K562 (cell line): ENCODE data around the gene RAP1A. TPM values are rescaled to one million over a fixed set of nuclear protein-coding genes. Genes with fewer than 3 reads are reported as not detected.
A peak's percentile ranks its signal among the peaks of the same experiment; 100 is the strongest.

ENCODE experiments used
- ATAC-seq: fragments of 200-7000 bp; cut with Tn5 transposase; 3 replicates; pipeline ENCODE4 v1.9.1; 2020; ENCODE audit warnings: moderate library complexity
- BruUV-seq: library from RNA; stranded (reverse); fragments of 400-500 nt; replicated peaks from 2 replicates; lab custom pipeline; 2021; lab: Mats Ljungman, UMichigan
- CTCF ChIA-PET: fragments of 300-600 bp; formaldehyde crosslinking; extraction: SDS; loops from one replicate; lab custom pipeline; 2021; ENCODE audit warnings: low intra/inter-chr PET ratio; lab: Yijun Ruan, JAX
- POLR2A ChIA-PET: fragments of 300-600, 350-650 bp; sonication (Branson Sonifier 250); formaldehyde crosslinking; extraction: SDS; loops from one replicate; lab custom pipeline; 2021; ENCODE audit warnings: antibody characterized with exemption, inconsistent platforms; lab: Yijun Ruan, JAX
- DNase-seq, 4 experiments: peaks; one replicate each; pipeline versions ENCODE4 v3.0.0 to v3.0.0-alpha.2; 2011 to 2018; ENCODE audit warnings: low spot score in 3 of 4, mixed read lengths in 3 of 4; ENCODE audit errors: extremely low read depth in 1 of 4
- FAIRE-seq: peaks from 2 replicates; lab custom pipeline; 2011; peaks lifted over from hg19 to GRCh38; lab: Jason Lieb, UNC
- H2AFZ ChIP-seq: 2 replicates; pipeline ENCODE4 v1.6.0; 2011; ENCODE audit warnings: low read depth, low read length, control low read depth, inconsistent platforms
- H3K27ac ChIP-seq: fragments of 200-600 bp; 3 replicates; pipeline ENCODE4 v1.8.0; 2011; ENCODE audit warnings: low read depth, mild to moderate bottlenecking, control low read depth, inconsistent platforms, low read length, moderate library complexity, mixed read lengths; ENCODE audit errors: extremely low read depth
- H3K27me3 ChIP-seq, 2 experiments: fragments of 300-600 bp in 1 of 2; 2 replicates in 1 of 2; 3 replicates in 1 of 2; pipeline versions ENCODE4 v1.6.0 to v1.8.0; 2011; ENCODE audit warnings: inconsistent platforms in 2 of 2, low read length in 2 of 2, mild to moderate bottlenecking in 1 of 2, mixed read lengths in 1 of 2, moderate library complexity in 1 of 2; ENCODE audit not compliant: control insufficient read depth in 2 of 2, insufficient read depth in 2 of 2
- H3K36me3 ChIP-seq: fragments of 300-600 bp; 3 replicates; pipeline ENCODE4 v1.8.0; 2011; ENCODE audit warnings: mild to moderate bottlenecking, low read length, inconsistent platforms; ENCODE audit not compliant: control insufficient read depth, insufficient read depth
- H3K4me1 ChIP-seq, 2 experiments: fragments of 200-600 bp in 1 of 2; replicated peaks in 1 of 2; 2 replicates in 1 of 2; 3 replicates in 1 of 2; pipeline versions ENCODE4 v1.5.1 to v1.8.0; 2011; ENCODE audit warnings: inconsistent platforms in 2 of 2, low read length in 2 of 2, mild to moderate bottlenecking in 1 of 2, mixed read lengths in 1 of 2, moderate library complexity in 1 of 2; ENCODE audit not compliant: control insufficient read depth in 2 of 2, insufficient read depth in 2 of 2
- H3K4me2 ChIP-seq: 2 replicates; pipeline ENCODE4 v1.6.1; 2011; ENCODE audit warnings: low read length, control low read depth, inconsistent platforms, mixed read lengths; ENCODE audit not compliant: insufficient read depth
- H3K4me3 ChIP-seq: fragments of 200-600 bp; sonication (generic), shearing (Covaris generic); 2 replicates; pipeline ENCODE4 v1.5.1; 2016; ENCODE audit warnings: control low read depth, inconsistent platforms
- H3K79me2 ChIP-seq: fragments of 200-600 bp; 3 replicates; pipeline ENCODE4 v1.8.0; 2011; ENCODE audit warnings: low read length, inconsistent platforms; ENCODE audit not compliant: control insufficient read depth, insufficient read depth
- H3K9ac ChIP-seq, 2 experiments: 2 replicates each; pipeline versions ENCODE4 v1.6.0 to v1.6.1; 2011; ENCODE audit warnings: low read depth in 2 of 2, low read length in 2 of 2, control low read depth in 1 of 2, inconsistent platforms in 1 of 2, mild to moderate bottlenecking in 1 of 2, mixed read lengths in 1 of 2; ENCODE audit not compliant: insufficient read depth in 1 of 2
- H3K9me1 ChIP-seq: one replicate; pipeline ENCODE4 v1.6.0; 2011; ENCODE audit warnings: inconsistent platforms, mild to moderate bottlenecking, low read length, moderate library complexity; ENCODE audit not compliant: control insufficient read depth, insufficient read depth
- H3K9me3 ChIP-seq: replicated peaks from 2 replicates; pipeline ENCODE4 v1.5.1; 2011; ENCODE audit warnings: low read depth, low read length, inconsistent platforms; ENCODE audit not compliant: control insufficient read depth, insufficient read depth
- H4K20me1 ChIP-seq: replicated peaks from 2 replicates; pipeline ENCODE4 v1.6.1; 2011; ENCODE audit warnings: low read length, inconsistent platforms, mixed read lengths; ENCODE audit not compliant: control insufficient read depth, insufficient read depth
- BRCA1 ChIP-seq, 2 experiments: fragments of 450-650 bp in 1 of 2; sonication (generic) in 1 of 2; formaldehyde crosslinking in 1 of 2; IDR thresholded peaks; 2 replicates each; pipeline versions ENCODE4 v1.5.0 to v1.6.1; 2017 to 2020; ENCODE audit warnings: mild to moderate bottlenecking in 1 of 2, missing genetic modification reagents in 1 of 2
- CBX1 ChIP-seq: sonication (generic); IDR thresholded peaks from 2 replicates; pipeline ENCODE4 v1.6.1; 2016; ENCODE audit warnings: antibody characterized with exemption, low read depth, mild to moderate bottlenecking
- CC2D1A ChIP-seq: fragments of 450-650 bp; IDR thresholded peaks from 2 replicates; pipeline ENCODE4 v1.6.1; 2017; ENCODE audit warnings: mild to moderate bottlenecking
- CEBPG ChIP-seq, 3 experiments: fragments of 200-800 bp in 1 of 3; sonication (Bioruptor generic) in 1 of 3; sonication (generic) in 1 of 3; formaldehyde crosslinking in 1 of 3; IDR thresholded peaks in 2 of 3; conservative IDR thresholded peaks in 1 of 3; 2 replicates each; pipeline versions ENCODE4 v1.6.1 to v1.8.0; 2016 to 2022; ENCODE audit warnings: missing compliant biosample characterization in 2 of 3, missing genetic modification characterization in 2 of 3, mild to moderate bottlenecking in 1 of 3, missing genetic modification reagents in 1 of 3
- CREM ChIP-seq: IDR thresholded peaks from 2 replicates; pipeline ENCODE4 v1.6.1; 2014; ENCODE audit warnings: antibody characterized with exemption, low read depth
- EHMT2 ChIP-seq: fragments of 450-650 bp; IDR thresholded peaks from 2 replicates; pipeline ENCODE4 v1.6.1; 2018; ENCODE audit warnings: antibody characterized with exemption
- EP300 ChIP-seq: IDR thresholded peaks from 2 replicates; pipeline ENCODE4 v1.6.1; 2012; ENCODE audit warnings: low read length, improper control_type of control experiment
- GATA2 ChIP-seq: sonication (generic); formaldehyde crosslinking; IDR thresholded peaks from 2 replicates; pipeline ENCODE4 v1.4.0; 2020; ENCODE audit warnings: mild to moderate bottlenecking, missing genetic modification reagents
- KLF1 ChIP-seq: fragments of 450-650 bp; IDR thresholded peaks from 2 replicates; pipeline ENCODE4 v1.6.1; 2016; ENCODE audit warnings: missing genetic modification characterization, missing compliant biosample characterization
- L3MBTL2 ChIP-seq: fragments of 450-650 bp; IDR thresholded peaks from 2 replicates; pipeline ENCODE4 v1.6.1; 2016; ENCODE audit warnings: mild to moderate bottlenecking, moderate library complexity
- MAFF ChIP-seq: IDR thresholded peaks from 2 replicates; pipeline ENCODE4 v1.6.1; 2012; ENCODE audit warnings: low read length, improper control_type of control experiment
- NR2C1 ChIP-seq, 2 experiments: fragments of 450-650 bp; IDR thresholded peaks; 2 replicates each; pipeline ENCODE4 v1.6.1; 2017; ENCODE audit warnings: mild to moderate bottlenecking in 2 of 2, antibody characterized with exemption in 1 of 2, inconsistent platforms in 1 of 2, missing compliant biosample characterization in 1 of 2, missing genetic modification characterization in 1 of 2
- NR2F6 ChIP-seq: fragments of 450-650 bp; formaldehyde crosslinking; IDR thresholded peaks from 2 replicates; pipeline ENCODE4 v1.4.0; 2020; ENCODE audit warnings: mild to moderate bottlenecking
- RUNX1 ChIP-seq: sonication (generic); IDR thresholded peaks from 2 replicates; pipeline ENCODE4 v1.6.1; 2016; ENCODE audit warnings: antibody characterized with exemption, low read depth
- THRAP3 ChIP-seq: fragments of 450-650 bp; IDR thresholded peaks from 2 replicates; pipeline ENCODE4 v1.6.1; 2016; ENCODE audit warnings: mild to moderate bottlenecking, inconsistent platforms, borderline replicate concordance
- TRIM24 ChIP-seq, 2 experiments: fragments of 450-650 bp; IDR thresholded peaks; 2 replicates each; pipeline ENCODE4 v1.6.1; 2016
- ZNF263 ChIP-seq: sonication (generic); formaldehyde crosslinking; IDR thresholded peaks from 2 replicates; pipeline ENCODE4 v1.8.0; 2022; ENCODE audit warnings: mild to moderate bottlenecking, missing genetic modification reagents, borderline replicate concordance
- WGBS: fragments of 100-300 bp; shearing (Covaris generic); methylation state at CpG from one replicate; pipeline ENCODE4 v1.1.6; 2016; ENCODE audit warnings: low coverage, mixed read lengths; ENCODE audit not compliant: insufficient coverage; ENCODE audit errors: missing lambda C conversion rate; 5-methylcytosine and 5-hydroxymethylcytosine counted together
- in situ Hi-C: fragments of 300-500 bp; cut with MboI; formaldehyde crosslinking; loops from 4 replicates; pipeline ENCODE4 v1.15.0; 2018; ENCODE audit warnings: inconsistent platforms, mixed read lengths
- intact Hi-C: fragments of 100-400 bp; cut with micrococcal nuclease; formaldehyde crosslinking; loops from 2 replicates; pipeline ENCODE4 v1.14.2; 2022
- polyA plus RNA-seq, 8 experiments: library from polyadenylated mRNA; depleted of rRNA in 4 of 8; stranded (reverse) in 5 of 8; unstranded in 3 of 8; fragments of >200 nt; fragmentation: Nextera tagmentation in 2 of 8; fragmentation: Illumina TruSeq in 1 of 8; extraction: Ambion mirVana in 2 of 8; extraction: Trizol in 1 of 8; gene quantifications; 2 replicates each; pipeline versions ENCODE4 v1.2.1 to v1.2.3, GENCODE V29; 2011 to 2014; ENCODE audit warnings: inconsistent platforms in 1 of 8, missing spikeins in 1 of 8
- total RNA-seq, 7 experiments: library from RNA; depleted of rRNA in 6 of 7; stranded (reverse); fragments of >200 nt in 6 of 7; fragmentation: Illumina TruSeq in 2 of 7; extraction: Trizol in 2 of 7; gene quantifications; 2 replicates each; pipeline versions ENCODE4 v1.2.1 to v1.2.3, GENCODE V29; 2011 to 2021; ENCODE audit warnings: low replicate concordance in 1 of 7
- TF ChIP-seq, protein P1 (sequence below): sonication (generic); formaldehyde crosslinking; IDR thresholded peaks from 2 replicates; pipeline ENCODE4 v1.8.0; 2022; ENCODE audit warnings: mild to moderate bottlenecking, missing genetic modification reagents
- TF ChIP-seq, protein P2 (sequence below): IDR thresholded peaks from 2 replicates; pipeline ENCODE4 v1.6.1; 2012; ENCODE audit warnings: low read depth, low read length, improper control_type of control experiment, borderline replicate concordance
- TF ChIP-seq, protein P3 (sequence below): fragments of 450-650 bp; IDR thresholded peaks from 2 replicates; pipeline ENCODE4 v1.6.1; 2016; ENCODE audit warnings: missing biosample characterization, missing genetic modification characterization

Gene RAP1A
- total and polyA plus RNA-seq, 9 of the 15 experiments (the other 6 are each of a cell fraction or from before 2014, with no cell fraction given) = 13.4 to 86.2 (median 32.5) TPM

DNA sequence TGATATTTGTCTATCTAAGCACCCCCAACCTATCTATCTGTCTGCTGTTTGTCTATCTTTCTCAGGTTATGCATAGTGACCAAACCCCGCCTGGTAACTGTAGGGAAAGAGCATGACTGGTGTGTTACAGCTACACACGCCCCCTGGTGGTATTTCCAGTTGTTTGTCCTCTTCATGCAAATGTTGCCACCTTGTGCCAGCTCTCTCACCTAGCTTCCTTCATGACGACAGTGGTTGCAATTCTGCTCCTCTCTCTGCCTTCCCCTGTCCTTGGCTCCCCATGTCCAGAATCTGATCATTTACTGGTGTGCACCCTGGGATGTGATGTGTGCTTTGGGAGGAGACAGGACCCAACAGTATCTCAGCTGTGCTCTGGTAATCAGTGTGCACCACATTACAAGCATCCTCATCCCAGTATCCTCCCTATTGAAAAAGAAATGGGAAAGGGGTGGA lies 127.7 kb downstream of the RAP1A start:
- POLR2A ChIA-PET = interaction anchor here (0.6 to 0.9 kb wide), 5 partner anchors 8 to 524 kb away, joined by 3 read pairs; partner anchors contain the start of gene INKA2
- ATAC-seq (peak; percentile 89), FAIRE-seq (peak; percentile 87), DNase-seq (peak; percentile 75 to 89 (median 79))
- Histone ChIP-seq H3K9me1 (no peaks in the 10 kb centered on the region), H4K20me1 (peaks cover 3% of the 10 kb centered on the region; the same call in 1 of the 2 replicates), H3K27me3 (peaks cover 10 to 25% of the 10 kb centered on the region in 2 experiments), H3K4me1 (peaks cover 0 to 13% of the 10 kb centered on the region in 2 experiments; a peak in 2 of 5 replicates), H3K9me3 (no peaks in the 10 kb centered on the region), H3K4me2 (no peak overlapping the region), H2AFZ (no peak overlapping the region), H3K9ac (no peak overlapping the region), H3K36me3 (no peaks in the 10 kb centered on the region), H3K4me3 (no peak overlapping the region), H3K79me2 (no peaks in the 10 kb centered on the region), H3K27ac (no peak overlapping the region)
- WGBS = 0% methylated on average over 3 of the region's 3 CpGs
- intact Hi-C loops (loop anchor here (1.0 to 5.0 kb wide), 2 partner anchors 32 to 85 kb away; no protein-coding TSS in a partner anchor), in situ Hi-C loops (no loop called here)
- CTCF ChIA-PET = interaction anchor here (0.5 to 2.5 kb wide), 9 partner anchors 9 to 952 kb away, joined by 3 to 23 read pairs (median 4); no protein-coding TSS in a partner anchor
- BruUV-seq = no TSS peak
- TF ChIP-seq CREM (peak; percentile 77), RUNX1 (no peak), NR2C1 (IDR thresholded peaks at IDR 0.05) (no peak), NR2C1 (tag; IDR thresholded peaks at IDR 0.05) (peak; percentile 28; the same call in 1 of the 2 replicates), CBX1 (peak; percentile 92; the same call in 1 of the 2 replicates), CC2D1A (peak; percentile 20; the same call in 1 of the 2 replicates), CEBPG (CRISPR knock-in tag; IDR thresholded peaks at IDR 0.05) (peak; percentile 93), CEBPG (tag; conservative IDR thresholded peaks at IDR 0.05 in 1 of 2, IDR thresholded peaks at IDR 0.05 in 1 of 2) (peak in 1 of 2 experiments; percentile 76; a peak in 2 of 4 replicates), KLF1 (tag) (0 out of 2 replicates have a peak, but pooled peaks have one; percentile 43), L3MBTL2 (0 out of 2 replicates have a peak, but pooled peaks have one; percentile 27), GATA2 (CRISPR knock-in tag) (no peak), EHMT2 (no peak), THRAP3 (0 out of 2 replicates have a peak, but pooled peaks have one; percentile 22), NR2F6 (CRISPR knock-in tag) (no peak), EP300 (0 out of 2 replicates have a peak, but pooled peaks have one; percentile 47), BRCA1 (IDR thresholded peaks at IDR 0.05) (no peak), BRCA1 (CRISPR knock-in tag; IDR thresholded peaks at IDR 0.05) (no peak), MAFF (peak; percentile 9; the same call in 1 of the 2 replicates), ZNF263 (CRISPR knock-in tag) (no peak), TRIM24 (IDR thresholded peaks at IDR 0.05) (peak; percentile 89 to 91; a peak in 2 of 4 replicates)
- TF ChIP-seq, protein P1, sequence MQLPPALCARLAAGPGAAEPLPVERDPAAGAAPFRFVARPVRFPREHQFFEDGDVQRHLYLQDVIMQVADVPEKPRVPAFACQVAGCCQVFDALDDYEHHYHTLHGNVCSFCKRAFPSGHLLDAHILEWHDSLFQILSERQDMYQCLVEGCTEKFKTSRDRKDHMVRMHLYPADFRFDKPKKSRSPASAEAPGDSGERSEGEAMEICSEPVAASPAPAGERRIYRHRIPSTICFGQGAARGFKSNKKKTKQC = no peak
- TF ChIP-seq, protein P2, sequence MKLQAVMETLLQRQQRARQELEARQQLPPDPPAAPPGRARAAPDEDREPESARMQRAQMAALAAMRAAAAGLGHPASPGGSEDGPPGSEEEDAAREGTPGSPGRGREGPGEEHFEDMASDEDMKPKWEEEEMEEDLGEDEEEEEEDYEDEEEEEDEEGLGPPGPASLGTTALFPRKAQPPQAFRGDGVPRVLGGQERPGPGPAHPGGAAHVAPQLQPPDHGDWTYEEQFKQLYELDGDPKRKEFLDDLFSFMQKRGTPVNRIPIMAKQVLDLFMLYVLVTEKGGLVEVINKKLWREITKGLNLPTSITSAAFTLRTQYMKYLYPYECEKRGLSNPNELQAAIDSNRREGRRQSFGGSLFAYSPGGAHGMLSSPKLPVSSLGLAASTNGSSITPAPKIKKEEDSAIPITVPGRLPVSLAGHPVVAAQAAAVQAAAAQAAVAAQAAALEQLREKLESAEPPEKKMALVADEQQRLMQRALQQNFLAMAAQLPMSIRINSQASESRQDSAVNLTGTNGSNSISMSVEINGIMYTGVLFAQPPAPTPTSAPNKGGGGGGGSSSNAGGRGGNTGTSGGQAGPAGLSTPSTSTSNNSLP = no peak
- TF ChIP-seq, protein P3, sequence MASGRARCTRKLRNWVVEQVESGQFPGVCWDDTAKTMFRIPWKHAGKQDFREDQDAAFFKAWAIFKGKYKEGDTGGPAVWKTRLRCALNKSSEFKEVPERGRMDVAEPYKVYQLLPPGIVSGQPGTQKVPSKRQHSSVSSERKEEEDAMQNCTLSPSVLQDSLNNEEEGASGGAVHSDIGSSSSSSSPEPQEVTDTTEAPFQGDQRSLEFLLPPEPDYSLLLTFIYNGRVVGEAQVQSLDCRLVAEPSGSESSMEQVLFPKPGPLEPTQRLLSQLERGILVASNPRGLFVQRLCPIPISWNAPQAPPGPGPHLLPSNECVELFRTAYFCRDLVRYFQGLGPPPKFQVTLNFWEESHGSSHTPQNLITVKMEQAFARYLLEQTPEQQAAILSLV (tag) = peak; percentile 64; the same call in 1 of the 2 replicates
